HG02571 (cell line): Measurements from ENCODE around the gene STX1B.
A peak's percentile ranks its signal among the peaks of the same experiment; 100 is the strongest.

Experiments
- ATAC-seq: cut with Tn5 transposase; IDR thresholded peaks from one replicate; pipeline ENCODE4 v1.9.1; 2021; ENCODE audit warnings: mild to moderate bottlenecking, moderate library complexity; ENCODE audit not compliant: unreplicated experiment

Gene STX1B

GRCh38 chr16:30980434-30980833, 30.0 kb downstream of the STX1B start:
- no peak for ATAC-seq

- no peak for ATAC-seq
Measured at GRCh38 chr16:30980023-30980371, 30.4 kb downstream of the STX1B start.

DNA sequence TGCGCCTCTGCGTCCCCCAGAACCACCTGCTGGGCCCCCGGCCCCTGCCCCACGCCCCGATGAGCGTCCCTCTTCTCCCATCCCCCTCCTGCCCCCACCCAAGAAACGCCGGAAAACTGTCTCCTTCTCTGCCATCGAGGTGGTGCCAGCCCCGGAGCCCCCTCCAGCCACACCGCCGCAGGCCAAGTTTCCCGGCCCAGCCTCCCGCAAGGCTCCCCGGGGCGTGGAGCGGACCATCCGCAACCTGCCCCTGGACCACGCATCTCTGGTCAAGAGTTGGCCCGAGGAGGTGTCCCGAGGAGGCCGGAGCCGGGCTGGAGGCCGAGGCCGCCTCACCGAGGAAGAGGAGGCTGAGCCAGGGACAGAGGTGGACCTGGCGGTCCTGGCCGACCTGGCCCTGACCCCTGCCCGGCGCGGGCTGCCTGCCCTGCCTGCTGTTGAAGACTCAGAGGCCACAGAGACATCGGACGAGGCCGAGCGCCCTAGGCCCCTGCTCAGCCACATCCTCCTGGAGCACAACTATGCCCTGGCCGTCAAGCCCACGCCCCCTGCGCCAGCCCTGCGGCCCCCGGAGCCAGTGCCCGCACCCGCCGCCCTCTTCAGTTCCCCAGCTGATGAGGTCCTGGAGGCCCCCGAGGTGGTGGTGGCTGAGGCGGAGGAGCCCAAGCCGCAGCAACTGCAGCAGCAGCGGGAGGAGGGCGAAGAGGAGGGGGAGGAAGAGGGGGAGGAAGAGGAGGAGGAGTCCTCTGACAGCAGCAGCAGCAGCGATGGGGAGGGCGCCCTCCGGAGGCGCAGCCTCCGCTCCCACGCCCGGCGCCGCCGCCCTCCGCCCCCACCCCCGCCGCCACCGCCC, 31.0 kb downstream of the STX1B start:
- ATAC-seq = no peak

GRCh38 chr16:30977502-30977901, 32.9 kb downstream of the STX1B start:
- ATAC-seq = no peak

DNA sequence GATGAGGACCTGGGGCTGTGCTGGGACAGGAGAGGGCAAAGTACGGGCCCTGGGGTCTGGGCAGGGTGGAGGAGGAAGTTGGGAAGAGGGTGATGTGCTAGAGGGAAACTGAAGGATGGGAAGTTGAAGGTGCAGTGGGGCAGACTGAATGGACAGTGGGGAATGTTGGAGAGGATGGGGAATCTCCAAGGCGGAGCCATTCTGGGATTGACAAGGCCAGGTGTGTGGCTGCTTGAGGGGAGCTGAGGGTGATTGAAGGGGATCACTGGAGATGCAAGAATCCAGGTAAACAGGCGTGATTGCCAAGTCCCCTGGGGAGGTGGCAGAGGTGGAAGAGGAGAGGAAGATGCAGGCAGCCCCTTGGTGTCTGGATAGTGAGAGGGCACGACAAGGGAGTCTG, 34.0 kb downstream of the STX1B start:
- ATAC-seq = no peak

GRCh38 chr16:30974348-30974747, 36.1 kb downstream of the STX1B start:
- no peak for ATAC-seq

DNA sequence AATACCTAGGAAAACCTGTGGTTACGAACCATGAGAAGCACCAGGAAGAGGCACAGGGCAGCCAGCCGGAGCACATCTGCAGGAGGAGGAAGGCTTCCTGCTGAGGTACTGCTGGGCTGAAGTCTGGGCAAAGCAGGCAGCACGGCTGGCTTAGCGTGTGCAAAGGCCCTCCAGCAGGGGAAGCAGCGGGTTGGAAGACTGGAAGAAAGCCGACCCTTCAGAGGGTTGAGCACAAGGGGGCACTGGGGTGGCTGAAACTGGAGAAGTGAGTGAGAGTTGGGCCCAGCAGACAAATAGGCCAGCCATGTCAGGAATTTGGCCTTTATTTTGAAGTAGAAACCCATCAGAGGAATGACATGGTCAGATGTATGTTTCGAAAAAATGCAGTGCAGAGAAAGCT, 37.6 kb downstream of the STX1B start:
- ATAC-seq = no peak

- ATAC-seq = no peak
Measured at GRCh38 chr16:30971298-30971697, 39.1 kb downstream of the STX1B start.

- no peak for ATAC-seq
Measured at GRCh38 chr16:30969246-30969842, 41.1 kb downstream of the STX1B start.

DNA sequence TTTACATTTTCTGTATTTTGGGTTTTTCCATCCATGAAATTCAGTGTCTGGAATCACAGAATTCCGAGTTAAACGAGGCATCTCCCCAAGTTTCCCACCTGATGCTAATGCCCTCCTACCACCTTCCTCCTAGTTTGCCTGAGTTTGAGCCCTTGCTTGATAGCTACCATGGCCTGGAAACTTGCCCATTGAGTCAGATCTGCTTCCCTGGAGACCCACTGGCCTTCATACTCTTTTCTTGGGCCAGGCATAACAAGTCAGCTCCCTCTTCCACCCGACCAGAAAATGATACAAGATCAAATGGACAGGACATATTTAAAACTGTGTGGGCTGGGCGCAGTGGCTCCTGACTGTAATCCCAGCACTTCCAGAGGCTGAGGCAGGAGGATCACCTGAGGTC, 42.6 kb downstream of the STX1B start:
- no peak for ATAC-seq

DNA sequence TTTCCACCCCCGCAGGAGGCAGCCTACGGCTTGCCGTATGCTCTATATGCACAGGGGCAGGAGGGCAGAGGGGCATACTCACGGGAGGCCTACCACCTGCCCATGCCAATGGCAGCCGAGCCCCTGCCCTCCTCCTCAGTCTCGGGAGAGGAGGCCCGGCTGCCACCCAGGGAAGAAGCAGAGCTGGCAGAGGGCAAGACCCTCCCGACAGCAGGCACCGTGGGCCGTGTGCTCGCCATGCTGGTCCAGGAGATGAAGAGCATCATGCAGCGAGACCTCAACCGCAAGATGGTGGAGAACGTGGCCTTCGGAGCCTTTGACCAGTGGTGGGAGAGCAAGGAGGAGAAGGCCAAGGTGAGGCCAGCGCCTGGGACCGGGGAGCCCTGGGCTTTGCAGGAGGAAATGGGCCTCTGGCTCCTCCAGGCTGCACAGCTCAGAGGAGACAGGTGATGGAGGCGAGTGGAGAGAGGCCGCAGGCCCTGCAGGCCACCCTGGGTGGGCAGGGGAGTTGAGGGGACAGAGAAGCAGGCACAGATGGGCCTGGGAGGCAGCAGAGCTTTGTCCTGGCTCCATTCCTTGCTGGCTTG, 44.3 kb downstream of the STX1B start:
- ATAC-seq = no peak

DNA sequence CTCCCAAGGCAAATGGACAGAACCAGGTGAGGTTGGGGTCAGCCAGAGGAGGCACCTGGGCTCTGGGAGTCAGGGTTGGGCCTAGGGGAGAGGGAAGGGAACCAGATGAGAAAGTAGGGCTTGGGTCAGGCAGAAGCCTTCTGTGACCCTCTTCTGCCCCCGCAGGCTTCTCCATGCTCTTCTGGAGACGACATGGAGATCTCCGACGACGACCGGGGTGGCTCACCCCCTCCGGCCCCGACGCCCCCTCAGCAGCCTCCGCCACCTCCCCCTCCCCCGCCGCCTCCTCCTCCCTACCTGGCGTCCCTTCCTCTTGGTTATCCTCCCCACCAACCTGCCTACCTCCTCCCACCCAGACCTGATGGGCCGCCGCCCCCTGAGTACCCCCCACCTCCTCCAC, 45.0 kb downstream of the STX1B start:
- no peak for ATAC-seq

DNA sequence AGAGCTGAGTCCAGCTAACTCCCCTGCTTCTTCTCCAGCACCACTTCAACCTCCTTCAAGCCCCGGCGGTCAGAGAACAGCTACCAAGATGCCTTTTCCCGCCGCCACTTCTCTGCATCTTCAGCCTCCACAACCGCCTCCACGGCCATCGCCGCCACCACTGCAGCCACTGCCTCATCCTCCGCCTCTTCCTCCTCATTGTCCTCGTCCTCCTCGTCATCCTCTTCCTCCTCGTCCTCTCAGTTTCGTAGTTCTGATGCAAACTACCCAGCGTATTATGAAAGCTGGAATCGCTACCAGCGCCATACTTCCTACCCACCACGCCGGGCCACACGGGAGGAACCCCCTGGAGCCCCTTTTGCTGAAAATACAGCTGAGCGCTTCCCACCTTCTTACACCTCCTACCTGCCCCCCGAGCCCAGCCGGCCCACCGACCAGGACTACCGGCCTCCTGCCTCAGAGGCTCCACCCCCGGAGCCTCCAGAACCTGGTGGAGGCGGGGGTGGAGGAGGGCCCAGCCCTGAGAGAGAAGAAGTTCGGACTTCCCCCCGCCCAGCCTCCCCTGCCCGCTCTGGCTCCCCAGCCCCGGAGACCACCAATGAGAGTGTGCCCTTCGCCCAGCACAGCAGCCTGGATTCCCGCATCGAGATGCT, 45.7 kb downstream of the STX1B start:
- no peak for ATAC-seq

DNA sequence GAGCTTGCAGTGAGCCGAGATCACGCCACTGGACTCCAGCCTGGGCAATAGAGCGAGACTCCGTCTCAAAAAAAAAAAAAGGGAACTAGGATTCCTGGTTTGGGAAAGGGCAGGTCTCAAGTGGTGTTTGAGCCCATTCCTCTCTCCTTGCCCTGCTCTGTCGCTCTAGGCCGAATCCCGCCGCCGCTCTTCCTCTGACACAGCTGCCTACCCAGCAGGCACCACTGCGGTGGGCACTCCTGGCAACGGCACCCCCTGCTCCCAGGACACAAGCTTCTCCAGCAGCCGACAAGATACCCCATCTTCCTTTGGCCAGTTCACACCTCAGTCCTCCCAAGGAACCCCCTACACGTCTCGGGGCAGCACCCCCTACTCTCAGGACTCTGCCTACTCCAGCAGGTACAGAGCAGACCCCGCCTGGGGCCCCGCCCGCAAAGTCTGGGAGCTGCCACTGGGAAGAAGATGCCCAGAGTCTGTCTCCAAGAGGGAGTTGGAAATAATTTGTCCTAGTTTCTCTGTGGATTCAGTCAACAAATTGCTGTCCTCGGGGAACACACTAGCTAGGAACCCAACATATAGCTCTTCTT, 46.4 kb downstream of the STX1B start:
- no peak for ATAC-seq

DNA sequence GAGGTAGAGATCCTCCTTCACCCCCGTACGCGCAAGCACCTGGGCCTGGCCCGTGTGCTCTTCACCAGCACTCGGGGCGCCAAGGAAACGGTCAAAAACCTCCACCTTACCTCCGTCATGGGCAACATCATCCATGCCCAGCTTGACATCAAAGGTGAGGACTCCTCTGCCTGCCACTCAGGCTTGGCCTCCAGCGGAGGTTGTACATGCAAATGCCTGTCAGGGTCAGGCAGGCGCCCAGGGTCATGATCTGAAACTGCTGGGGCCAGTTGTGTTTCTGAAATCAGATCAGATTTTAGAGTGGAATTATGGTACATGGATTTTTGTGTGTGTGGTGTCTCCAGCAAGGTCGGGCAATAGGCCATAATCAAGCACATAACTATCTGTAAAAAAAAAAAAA, 49.1 kb downstream of the STX1B start:
- ATAC-seq = no peak

- peak; percentile 28 for ATAC-seq
Measured at GRCh38 chr16:30958175-30959079, 52.0 kb downstream of the STX1B start.

GRCh38 chr16:30957456-30958174, 52.8 kb downstream of the STX1B start, which contains the start of gene SETD1A:
Gene SETD1A (plus strand): TSS chr16:30957754. CDS start chr16:30958732, 978 bp downstream.
- ATAC-seq = peak; percentile 67

- ATAC-seq = peak; percentile 40
Measured at GRCh38 chr16:30956601-30957455, 53.6 kb downstream of the STX1B start.

DNA sequence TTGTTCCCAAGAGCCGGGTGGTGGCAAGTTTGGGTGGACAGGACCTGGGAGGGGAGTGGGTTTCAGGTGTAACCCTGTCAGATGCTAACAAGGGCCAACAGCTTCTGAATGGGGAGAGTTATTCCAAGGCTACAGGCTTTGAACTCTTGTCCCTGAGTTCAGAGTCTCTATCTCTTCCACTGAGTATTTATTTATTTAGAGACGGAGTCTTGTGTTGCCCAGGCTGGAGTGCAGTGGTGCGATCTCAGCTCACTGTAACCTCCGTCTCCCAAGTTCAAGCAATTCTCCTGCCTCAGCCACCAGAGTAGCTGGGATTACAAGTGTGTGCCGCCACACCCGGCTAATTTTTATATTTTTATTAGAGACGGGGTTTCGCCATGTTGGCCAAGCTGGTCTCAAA, 55.4 kb downstream of the STX1B start:
- ATAC-seq = no peak
